GM18505 (cell line): Measurements from ENCODE around the gene FRAS1.

Experiments used
- ATAC-seq: cut with Tn5 transposase; IDR thresholded peaks from one replicate; pipeline ENCODE4 v1.9.1; 2021; ENCODE audit not compliant: unreplicated experiment
- POLR2A ChIP-seq: IDR thresholded peaks from 4 replicates; pipeline ENCODE4 v1.6.1; 2011; ENCODE audit warnings: borderline replicate concordance; ENCODE audit not compliant: insufficient read depth, insufficient read length; ENCODE audit errors: extremely low read depth

The FRAS1 gene

DNA sequence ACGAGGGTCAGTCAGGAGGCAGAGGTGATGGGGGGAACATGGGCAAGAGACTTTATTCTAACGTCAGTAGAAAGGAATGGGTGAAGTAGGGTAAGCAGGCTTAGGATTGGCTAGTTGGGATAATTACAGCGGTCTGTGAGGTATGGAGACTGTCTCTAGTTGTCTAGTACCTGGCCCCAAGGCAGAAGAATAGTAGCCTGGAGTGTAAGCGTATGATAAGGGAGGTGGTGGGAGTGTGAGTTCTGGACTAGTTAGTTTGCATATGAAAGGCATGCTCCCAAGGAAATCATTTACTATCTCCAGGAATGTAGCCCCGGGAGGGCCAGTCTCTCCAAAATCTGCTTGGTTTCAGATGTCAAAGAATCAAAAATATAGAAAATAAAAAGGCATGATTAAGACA, 274.8 kb downstream of the FRAS1 start:
- TF ChIP-seq POLR2A, result no peak
- no peak for ATAC-seq

DNA sequence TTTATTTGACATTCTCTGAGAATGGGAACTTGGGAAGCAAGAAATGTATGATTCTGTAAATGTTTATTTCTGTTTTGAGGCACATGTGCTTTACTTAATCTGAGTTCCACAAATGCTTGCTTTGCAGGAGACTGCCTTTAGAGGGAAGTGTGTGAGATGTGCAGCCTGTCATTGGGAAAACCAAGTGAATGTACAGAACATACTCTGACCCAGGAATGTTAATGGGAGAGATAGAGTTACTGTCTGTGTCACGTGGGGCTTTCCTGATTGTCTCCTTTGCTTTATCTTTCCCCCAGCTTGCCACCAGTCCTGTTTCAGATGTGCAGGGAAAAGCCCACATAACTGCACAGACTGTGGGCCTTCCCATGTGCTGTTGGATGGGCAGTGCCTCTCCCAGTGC, 275.9 kb downstream of the FRAS1 start:
- no peak for ATAC-seq
- TF ChIP-seq POLR2A, result no peak

DNA sequence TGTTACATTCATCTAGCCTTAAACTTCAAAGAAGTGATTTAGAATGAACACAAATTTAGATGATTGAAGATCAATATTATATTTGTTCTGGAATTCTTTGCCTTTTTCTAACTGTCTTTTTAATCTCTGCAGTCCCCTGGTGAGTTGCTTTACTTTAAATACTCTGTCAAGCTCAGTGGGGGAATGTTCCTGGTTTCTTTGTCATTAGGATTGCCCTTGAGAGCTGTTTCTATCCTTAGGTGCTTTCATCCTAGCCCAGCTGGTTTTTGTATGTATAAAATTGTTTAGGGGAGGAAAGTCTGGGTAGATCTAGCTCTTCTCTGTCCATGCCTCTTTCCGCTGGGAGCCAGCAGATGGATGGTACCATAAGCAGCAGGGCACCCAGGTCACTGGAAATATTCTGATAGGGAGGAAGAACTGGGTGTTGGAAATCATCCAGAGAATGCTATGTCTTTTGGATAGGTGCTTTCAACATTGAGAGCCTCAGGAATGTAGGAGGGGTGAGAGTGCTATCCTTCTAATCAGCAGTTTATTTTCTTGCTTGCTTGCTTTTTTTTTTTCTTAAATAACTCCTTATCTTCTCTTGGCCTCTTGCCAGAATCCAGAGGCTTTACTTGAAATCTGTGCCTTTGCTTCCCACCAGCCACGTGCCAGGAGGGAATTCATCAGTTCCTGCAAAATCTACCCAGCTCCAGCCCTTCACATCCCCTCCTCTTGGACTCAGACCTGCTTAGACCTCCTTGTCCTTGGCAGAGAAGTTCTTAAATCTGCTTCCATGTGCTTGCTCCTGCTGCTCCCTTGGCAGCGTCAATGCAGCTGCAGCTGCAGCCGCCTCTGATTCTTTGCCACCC, 279.2 kb downstream of the FRAS1 start:
- no peak for ATAC-seq
- no peak for TF ChIP-seq POLR2A

DNA sequence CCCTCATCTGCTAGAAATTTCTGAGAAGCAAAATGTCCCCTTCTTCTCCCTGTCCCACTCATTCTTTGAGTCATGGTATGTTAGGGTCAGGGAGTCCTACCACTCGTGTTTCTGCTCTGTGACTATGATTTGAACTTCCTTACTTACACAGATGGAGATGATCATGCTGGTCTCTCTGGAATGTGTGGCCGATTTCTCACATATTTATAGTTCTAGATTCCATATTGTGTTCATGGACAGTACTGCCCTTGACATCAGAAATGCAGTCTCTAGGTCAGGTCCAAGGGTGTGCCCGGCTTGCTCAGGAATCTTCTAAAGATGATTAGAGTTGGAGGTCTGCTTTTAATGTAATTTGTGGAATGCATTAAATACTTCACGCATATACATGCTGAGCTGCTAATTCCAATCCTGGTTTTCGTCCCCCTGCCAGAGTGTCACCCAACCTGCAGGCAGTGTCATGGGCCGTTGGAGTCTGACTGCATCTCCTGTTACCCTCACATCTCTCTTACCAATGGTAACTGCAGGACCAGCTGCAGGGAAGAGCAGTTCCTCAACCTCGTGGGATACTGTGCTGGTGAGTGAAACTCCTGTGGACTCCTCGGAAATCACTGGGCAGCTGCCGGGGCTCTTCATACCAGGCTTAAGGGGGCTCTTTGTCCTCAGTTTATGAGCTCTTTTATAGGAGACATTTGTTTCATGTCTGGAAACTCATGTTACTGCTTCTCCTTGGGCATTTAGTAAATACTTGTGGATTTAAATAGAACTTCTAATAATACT, 280.3 kb downstream of the FRAS1 start:
- no peak for TF ChIP-seq POLR2A
- ATAC-seq, result no peak

DNA sequence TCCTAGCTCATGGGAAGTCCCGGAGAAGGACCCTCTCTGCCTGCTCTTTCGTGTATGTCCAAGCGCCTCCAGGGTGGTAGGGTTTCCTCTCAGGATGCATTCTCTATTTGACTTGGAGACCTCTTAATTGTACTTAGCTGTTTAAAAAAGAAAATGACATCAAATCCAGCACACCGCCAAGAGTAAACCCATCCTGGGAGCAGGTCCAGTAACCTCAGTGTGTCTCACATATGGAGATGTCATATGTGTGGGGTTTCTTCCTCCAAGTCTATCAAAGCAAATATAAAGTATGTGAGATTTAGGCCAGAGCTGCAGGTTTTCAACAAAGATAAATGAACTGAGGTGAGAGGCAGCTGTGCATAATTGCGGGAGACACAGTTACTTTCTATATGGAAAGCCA, 285.0 kb downstream of the FRAS1 start:
- TF ChIP-seq POLR2A, result no peak
- ATAC-seq, result no peak

GRCh38 chr4:78343682-78344081, 286.6 kb downstream of the FRAS1 start:
- no peak for ATAC-seq
- TF ChIP-seq POLR2A, result no peak

GRCh38 chr4:78345237-78345636, 288.1 kb downstream of the FRAS1 start:
- no peak for TF ChIP-seq POLR2A

GRCh38 chr4:78346222-78346621, 289.1 kb downstream of the FRAS1 start:
- ATAC-seq, result no peak
- no peak for TF ChIP-seq POLR2A

More at GRCh38 chr4:78345237-78345636, 288.1 kb downstream of the FRAS1 start:
- ATAC-seq, result no peak

GRCh38 chr4:78347527-78347926, 290.4 kb downstream of the FRAS1 start:
- ATAC-seq, result no peak
- TF ChIP-seq POLR2A, result no peak

DNA sequence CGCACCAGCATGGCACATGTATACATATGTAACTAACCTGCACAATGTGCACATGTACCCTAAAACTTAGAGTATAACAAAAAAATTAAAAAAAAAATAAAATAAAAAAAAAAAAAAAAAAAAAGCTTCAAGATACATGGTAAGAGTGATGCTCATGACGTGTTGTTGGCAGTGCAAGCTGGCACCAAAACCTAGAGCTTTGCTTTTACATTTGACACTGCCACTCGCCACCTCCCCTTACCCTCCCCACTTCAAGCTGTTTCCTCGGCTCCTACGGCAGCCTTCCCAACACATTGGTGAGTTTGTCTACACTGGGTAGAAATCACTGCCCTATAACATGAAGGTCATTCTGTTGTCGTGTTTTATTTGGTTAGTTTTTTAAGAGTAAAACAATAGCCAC, 296.8 kb downstream of the FRAS1 start:
- ATAC-seq, result no peak
- TF ChIP-seq POLR2A, result no peak

GRCh38 chr4:78354782-78355181, 297.7 kb downstream of the FRAS1 start:
- no peak for TF ChIP-seq POLR2A
- ATAC-seq, result no peak

DNA sequence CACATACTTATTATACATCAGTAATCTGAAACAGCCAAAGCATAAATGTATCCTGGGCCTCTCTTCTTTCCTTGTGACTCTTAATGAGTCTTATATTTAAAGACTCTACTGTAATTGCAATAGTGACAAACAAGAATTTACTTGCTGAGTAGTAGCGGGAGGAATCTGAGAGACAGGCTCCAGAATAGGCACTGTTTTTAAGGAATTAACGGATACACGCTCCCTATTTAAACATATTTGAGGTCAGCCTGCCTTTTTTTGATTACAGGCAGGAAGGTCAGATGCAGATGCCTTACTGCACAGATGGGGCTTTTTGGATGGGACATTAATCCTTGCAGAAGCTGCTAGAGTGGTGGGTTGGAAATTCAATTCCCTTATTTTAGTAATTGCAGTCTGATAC, 298.2 kb downstream of the FRAS1 start:
- no peak for TF ChIP-seq POLR2A
- ATAC-seq, result no peak

DNA sequence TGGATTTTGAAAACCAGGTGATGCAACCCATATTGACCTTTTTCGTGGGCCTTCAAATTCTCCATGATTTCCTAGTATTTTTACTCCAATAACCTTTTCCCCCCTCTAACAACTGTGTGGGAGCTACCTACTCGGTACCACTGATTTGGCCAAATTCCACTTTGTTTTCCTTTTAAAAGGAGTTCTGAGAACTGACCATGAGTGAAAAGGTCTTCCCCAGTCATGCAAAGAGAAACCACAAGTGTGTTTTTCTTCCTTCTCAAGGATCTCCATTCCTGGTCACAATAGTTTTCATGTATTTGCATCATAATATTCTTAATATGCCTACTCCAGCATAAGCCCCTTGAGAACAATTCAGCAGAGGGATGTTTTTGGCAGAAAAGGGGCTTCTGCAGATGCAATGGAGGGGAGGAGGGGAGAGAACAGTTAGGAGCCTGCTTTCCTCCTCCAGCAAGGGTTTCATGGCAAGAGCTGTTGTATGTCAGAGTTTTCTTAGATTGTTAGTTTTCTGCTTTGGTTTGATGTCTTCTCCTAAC, 299.2 kb downstream of the FRAS1 start:
- no peak for ATAC-seq
- no peak for TF ChIP-seq POLR2A

- TF ChIP-seq POLR2A, result no peak
- ATAC-seq, result no peak
Measured at GRCh38 chr4:78357122-78357521, 300.0 kb downstream of the FRAS1 start.
